IMR-90 (cell line): ENCODE data around the gene SYNGR1. TPM values are rescaled to one million over a fixed set of nuclear protein-coding genes. Genes with fewer than 3 reads are reported as not detected.
A peak's percentile ranks its signal among the peaks of the same experiment; 100 is the strongest.

Experiments
- ATAC-seq: fragments of 200-7000 bp; cut with Tn5 transposase; 2 replicates; pipeline ENCODE4 v1.9.1; 2020; ENCODE audit warnings: low read depth, mild to moderate bottlenecking, moderate library complexity
- BruUV-seq: library from RNA; stranded (reverse); fragments of 400-500 nt; replicated peaks from 2 replicates; lab custom pipeline; 2021; lab: Mats Ljungman, UMichigan
- CTCF ChIA-PET: fragments of 300-600 bp; formaldehyde crosslinking; extraction: SDS; loops from one replicate; lab custom pipeline; 2021; ENCODE audit warnings: antibody characterized with exemption; lab: Yijun Ruan, JAX
- POLR2A ChIA-PET: fragments of 300-600 bp; sonication (Branson Sonifier 250); formaldehyde crosslinking; loops from one replicate; lab custom pipeline; 2022; ENCODE audit warnings: antibody characterized with exemption; ENCODE audit not compliant: unreplicated experiment; lab: Charles Lee
- DNase-seq: peaks from one replicate; pipeline ENCODE4 v3.0.0; 2013
- H2AFZ ChIP-seq: replicated peaks from 2 replicates; pipeline ENCODE3; 2013; ENCODE audit warnings: low read length, mild to moderate bottlenecking; ENCODE audit not compliant: poor library complexity
- H2AK5ac ChIP-seq: 2 replicates; pipeline ENCODE4 v1.6.1; 2013; ENCODE audit warnings: low read depth, low read length, inconsistent platforms
- H2AK9ac ChIP-seq: replicated peaks from 2 replicates; pipeline ENCODE3; 2013; ENCODE audit warnings: mild to moderate bottlenecking, low read depth, low read length, moderate library complexity; ENCODE audit not compliant: poor library complexity
- H2BK120ac ChIP-seq: 2 replicates; pipeline ENCODE4 v1.6.1; 2013; ENCODE audit warnings: low read depth, low read length, inconsistent platforms
- H2BK15ac ChIP-seq: 3 replicates; pipeline ENCODE4 v1.6.1; 2013; ENCODE audit warnings: low read depth, low read length, inconsistent platforms
- H2BK20ac ChIP-seq: 2 replicates; pipeline ENCODE4 v1.6.1; 2013; ENCODE audit warnings: low read depth, mild to moderate bottlenecking, inconsistent platforms, low read length, moderate library complexity
- H2BK5ac ChIP-seq: 2 replicates; pipeline ENCODE4 v1.6.1; 2013; ENCODE audit warnings: mild to moderate bottlenecking, low read depth, low read length, inconsistent platforms; ENCODE audit not compliant: poor library complexity, severe bottlenecking
- H3K14ac ChIP-seq: replicated peaks from 2 replicates; pipeline ENCODE4 v1.6.1; 2013; ENCODE audit warnings: low read depth, low read length, inconsistent platforms
- H3K18ac ChIP-seq: 2 replicates; pipeline ENCODE4 v1.6.1; 2013; ENCODE audit warnings: low read depth, low read length, control low read depth
- H3K23ac ChIP-seq: 2 replicates; pipeline ENCODE4 v1.6.1; 2013; ENCODE audit warnings: low read depth, low read length, inconsistent platforms
- H3K27ac ChIP-seq: 2 replicates; pipeline ENCODE4 v1.5.1; 2013; ENCODE audit warnings: mild to moderate bottlenecking, control low read depth, low read length; ENCODE audit not compliant: insufficient read depth
- H3K27me3 ChIP-seq: 2 replicates; pipeline ENCODE4 v1.6.1; 2013; ENCODE audit warnings: low read length; ENCODE audit not compliant: control insufficient read depth, insufficient read depth
- H3K36me3 ChIP-seq: 2 replicates; pipeline ENCODE4 v1.6.1; 2013; ENCODE audit warnings: low read length, mixed read lengths; ENCODE audit not compliant: control insufficient read depth, insufficient read depth
- H3K4ac ChIP-seq: 2 replicates; pipeline ENCODE4 v1.6.1; 2013; ENCODE audit warnings: low read depth, low read length, inconsistent platforms
- H3K4me1 ChIP-seq: 2 replicates; pipeline ENCODE4 v1.6.1; 2013; ENCODE audit warnings: low read length, mixed read lengths; ENCODE audit not compliant: control insufficient read depth, insufficient read depth
- H3K4me2 ChIP-seq: 2 replicates; pipeline ENCODE4 v1.6.1; 2013; ENCODE audit warnings: low read depth, mild to moderate bottlenecking, control low read depth, low read length, moderate library complexity
- H3K4me3 ChIP-seq: 2 replicates; pipeline ENCODE4 v1.5.1; 2013; ENCODE audit warnings: low read depth, mild to moderate bottlenecking, control low read depth, low read length, moderate library complexity; ENCODE audit not compliant: insufficient read depth
- H3K56ac ChIP-seq: 2 replicates; pipeline ENCODE4 v1.6.1; 2013; ENCODE audit warnings: low read length, inconsistent platforms; ENCODE audit not compliant: insufficient read depth; ENCODE audit errors: extremely low read depth
- H3K79me1 ChIP-seq, 2 experiments: 2 replicates each; pipeline ENCODE4 v1.6.1; 2013; ENCODE audit warnings: low read length in 2 of 2, inconsistent platforms in 1 of 2, low read depth in 1 of 2
- H3K9ac ChIP-seq: 2 replicates; pipeline ENCODE4 v1.6.1; 2013; ENCODE audit warnings: low read depth, low read length, control low read depth
- H3K9me1 ChIP-seq: 2 replicates; pipeline ENCODE4 v1.6.1; 2013; ENCODE audit warnings: low read length, inconsistent platforms; ENCODE audit not compliant: insufficient read depth
- H3K9me3 ChIP-seq: 2 replicates; pipeline ENCODE4 v1.6.1; 2013; ENCODE audit warnings: low read length; ENCODE audit not compliant: control insufficient read depth, insufficient read depth
- H4K20me1 ChIP-seq: 2 replicates; pipeline ENCODE4 v1.6.1; 2013; ENCODE audit warnings: low read length, inconsistent platforms; ENCODE audit not compliant: insufficient read depth
- H4K5ac ChIP-seq: 2 replicates; pipeline ENCODE4 v1.6.1; 2013; ENCODE audit warnings: mild to moderate bottlenecking, low read depth, low read length, control low read depth
- H4K8ac ChIP-seq, 2 experiments: 2 replicates each; pipeline ENCODE4 v1.6.1; 2013; ENCODE audit warnings: low read depth in 2 of 2, low read length in 2 of 2, control low read depth in 1 of 2, inconsistent platforms in 1 of 2
- H4K91ac ChIP-seq: 2 replicates; pipeline ENCODE4 v1.6.1; 2013; ENCODE audit warnings: low read depth, low read length, inconsistent platforms; ENCODE audit not compliant: insufficient read depth
- BHLHE40 ChIP-seq: fragments of 150-350 bp; IDR thresholded peaks from 2 replicates; pipeline ENCODE4 v1.6.1; 2016; ENCODE audit warnings: mild to moderate bottlenecking, low read depth, low read length
- CHD1 ChIP-seq: IDR thresholded peaks from 2 replicates; pipeline ENCODE4 v1.6.1; 2012; ENCODE audit warnings: low read depth, low read length, improper control_type of control experiment
- RAD21 ChIP-seq: IDR thresholded peaks from 2 replicates; pipeline ENCODE4 v1.6.1; 2012; ENCODE audit warnings: low read length, improper control_type of control experiment
- RCOR1 ChIP-seq: IDR thresholded peaks from 2 replicates; pipeline ENCODE4 v1.6.1; 2012; ENCODE audit warnings: mild to moderate bottlenecking, low read length, improper control_type of control experiment; ENCODE audit not compliant: insufficient replicate concordance
- SMC3 ChIP-seq: fragments of 150-350 bp; IDR thresholded peaks from 2 replicates; pipeline ENCODE4 v1.6.1; 2016; ENCODE audit warnings: low read depth, mild to moderate bottlenecking, antibody characterized with exemption, low read length, moderate library complexity
- WGBS, 2 experiments: methylation state at CpG; one replicate each; pipeline versions ENCODE4 v1.1.5 to v1.1.7; 2013; ENCODE audit warnings: missing lambda C conversion rate in 2 of 2; ENCODE audit not compliant: insufficient read length in 1 of 2; ENCODE audit errors: extremely low coverage in 2 of 2; 5-methylcytosine and 5-hydroxymethylcytosine counted together
- dilution Hi-C: fragments of 300-500 bp; cut with HindIII; formaldehyde crosslinking; loops from one replicate; pipeline ENCODE4 v1.14.3; 2018; ENCODE audit warnings: low sequenced_read_pairs; ENCODE audit not compliant: unreplicated experiment
- in situ Hi-C: fragments of 300-500 bp; cut with MboI; formaldehyde crosslinking; loops from 3 replicates; pipeline ENCODE4 v1.14.3; 2019; ENCODE audit warnings: low sequenced_read_pairs, inconsistent platforms, mixed read lengths
- intact Hi-C: fragments of 100-400 bp; cut with micrococcal nuclease; formaldehyde crosslinking; loops from 2 replicates; pipeline ENCODE4 v1.10.0; 2022
- polyA plus RNA-seq, 3 experiments: library from polyadenylated mRNA; depleted of rRNA; stranded (reverse); fragments of >200 nt; gene quantifications; 2 replicates each; pipeline ENCODE4 v1.2.3, GENCODE V29; 2012; ENCODE audit warnings: low replicate concordance in 1 of 3
- total RNA-seq: library from RNA; depleted of rRNA; stranded (reverse); fragments of >200 nt; gene quantifications from 2 replicates; pipeline ENCODE4 v1.2.3, GENCODE V29; 2012

Gene SYNGR1
- total and polyA plus RNA-seq, 2 of the 4 experiments (the other 2 are of a cell fraction), result 6.3 to 81.5 TPM

DNA sequence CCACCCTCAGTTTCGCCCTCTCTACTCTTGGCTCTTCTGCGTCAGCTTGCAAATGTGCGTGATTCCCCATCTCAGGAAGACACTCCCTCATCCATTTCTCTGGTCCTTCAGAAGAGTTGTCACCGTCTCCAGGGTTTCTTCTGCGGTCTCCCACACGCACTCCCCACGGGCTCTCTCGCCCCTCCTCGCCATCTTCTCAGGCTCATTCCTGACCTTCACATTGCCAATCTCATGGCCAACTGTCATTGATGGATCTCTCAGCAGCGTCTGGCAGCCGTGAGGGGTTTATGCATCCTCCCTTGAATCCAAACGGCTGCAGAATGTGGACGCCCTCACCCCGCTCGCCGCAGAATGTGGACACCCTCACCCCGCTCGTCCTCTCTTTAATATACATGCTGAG, 10.5 kb downstream of the SYNGR1 start:
- H2AFZ ChIP-seq, result no peak overlapping the region
- dilution Hi-C loops, result no loop called here
- peak overlapping the region; percentile 37 for H2AK9ac ChIP-seq
- no peak overlapping the region for H3K4me2 ChIP-seq
- H2BK15ac ChIP-seq, result no peak overlapping the region
- H2BK5ac ChIP-seq, result no peak overlapping the region
- no peaks in the 10 kb centered on the region for H3K27me3 ChIP-seq
- in situ Hi-C loops, result no loop called here
- H3K79me1 ChIP-seq, result peaks cover 0 to 18% of the 10 kb centered on the region in 2 experiments; a peak in 3 of 4 replicates
- H4K8ac ChIP-seq, result no peak overlapping the region
- no peak overlapping the region for H3K23ac ChIP-seq
- 73% methylated on average over 7 of the region's 18 CpGs; no CpG with 5 or more reads in 1 of the 2 experiments for WGBS, 2 experiments
- no peak overlapping the region for H4K5ac ChIP-seq
- ATAC-seq, result no peak
- H4K20me1 ChIP-seq, result peaks cover 18% of the 10 kb centered on the region
- no peak overlapping the region for H3K14ac ChIP-seq
- H3K27ac ChIP-seq, result no peak overlapping the region
- H4K91ac ChIP-seq, result no peak overlapping the region
- no peak overlapping the region for H3K9ac ChIP-seq
- intact Hi-C loops, result no loop called here
- H2AK5ac ChIP-seq, result no peak overlapping the region; the same call in 1 of the 2 replicates
- no TSS peak for BruUV-seq
- peaks cover 5% of the 10 kb centered on the region for H3K36me3 ChIP-seq
- H3K56ac ChIP-seq, result no peak overlapping the region
- H3K9me1 ChIP-seq, result peaks cover 4% of the 10 kb centered on the region; the same call in 1 of the 2 replicates
- H3K4me3 ChIP-seq, result no peak overlapping the region
- no peak overlapping the region for H2BK120ac ChIP-seq
- CTCF ChIA-PET, result no interaction called here
- H2BK20ac ChIP-seq, result no peak overlapping the region
- peaks cover 8% of the 10 kb centered on the region; the same call in 1 of the 2 replicates for H3K4me1 ChIP-seq
- DNase-seq, result no peak
- H3K4ac ChIP-seq, result no peak overlapping the region
- H3K9me3 ChIP-seq, result no peaks in the 10 kb centered on the region
- POLR2A ChIA-PET, result no interaction called here
- TF ChIP-seq BHLHE40 (no peak), SMC3 (no peak), RCOR1 (no peak), CHD1 (no peak), RAD21 (no peak)
- H3K18ac ChIP-seq, result no peak overlapping the region
